Hepatocyte (in vitro differentiated cells): ENCODE measurements around the gene LSS.

Experiments
- EZH2phosphoT487 ChIP-seq: fragments of 200-600 bp; sonication (generic); IDR thresholded peaks from one replicate; pipeline ENCODE4 v1.6.1; 2018; ENCODE audit warnings: antibody characterized with exemption, mild to moderate bottlenecking, low read depth, moderate library complexity; ENCODE audit not compliant: unreplicated experiment, severe bottlenecking
- TF ChIP-seq, protein P1 (sequence below): fragments of 200-600 bp; sonication (generic); IDR thresholded peaks from 2 replicates; pipeline ENCODE4 v1.5.1; 2016; ENCODE audit warnings: antibody characterized with exemption, mild to moderate bottlenecking; ENCODE audit not compliant: poor library complexity

- TF ChIP-seq EZH2phosphoT487 = no peak
- TF ChIP-seq, protein P1, sequence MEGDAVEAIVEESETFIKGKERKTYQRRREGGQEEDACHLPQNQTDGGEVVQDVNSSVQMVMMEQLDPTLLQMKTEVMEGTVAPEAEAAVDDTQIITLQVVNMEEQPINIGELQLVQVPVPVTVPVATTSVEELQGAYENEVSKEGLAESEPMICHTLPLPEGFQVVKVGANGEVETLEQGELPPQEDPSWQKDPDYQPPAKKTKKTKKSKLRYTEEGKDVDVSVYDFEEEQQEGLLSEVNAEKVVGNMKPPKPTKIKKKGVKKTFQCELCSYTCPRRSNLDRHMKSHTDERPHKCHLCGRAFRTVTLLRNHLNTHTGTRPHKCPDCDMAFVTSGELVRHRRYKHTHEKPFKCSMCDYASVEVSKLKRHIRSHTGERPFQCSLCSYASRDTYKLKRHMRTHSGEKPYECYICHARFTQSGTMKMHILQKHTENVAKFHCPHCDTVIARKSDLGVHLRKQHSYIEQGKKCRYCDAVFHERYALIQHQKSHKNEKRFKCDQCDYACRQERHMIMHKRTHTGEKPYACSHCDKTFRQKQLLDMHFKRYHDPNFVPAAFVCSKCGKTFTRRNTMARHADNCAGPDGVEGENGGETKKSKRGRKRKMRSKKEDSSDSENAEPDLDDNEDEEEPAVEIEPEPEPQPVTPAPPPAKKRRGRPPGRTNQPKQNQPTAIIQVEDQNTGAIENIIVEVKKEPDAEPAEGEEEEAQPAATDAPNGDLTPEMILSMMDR = no peak
Measured at GRCh38 chr21:46184625-46185555, 43.7 kb downstream of the LSS start.
